Colonic mucosa (tissue), 4 donors: ENCODE data around the gene PTPRM. TPM values are rescaled to one million over a fixed set of nuclear protein-coding genes. Genes with fewer than 3 reads are reported as not detected.

Experiments used
- DNase-seq: peaks from one replicate; pipeline ENCODE4 v3.0.0-alpha.2; 2020
- H3K27ac ChIP-seq: fragments of 200-600 bp; one replicate; pipeline ENCODE4 v1.8.0; 2021
- H3K27me3 ChIP-seq: fragments of 200-600 bp; one replicate; pipeline ENCODE4 v1.8.0; 2021
- H3K36me3 ChIP-seq: fragments of 200-600 bp; one replicate; pipeline ENCODE4 v1.8.0; 2021
- H3K4me1 ChIP-seq: fragments of 200-600 bp; one replicate; pipeline ENCODE4 v1.8.0; 2021; ENCODE audit warnings: mild to moderate bottlenecking
- H3K4me3 ChIP-seq: fragments of 200-600 bp; one replicate; pipeline ENCODE4 v1.8.0; 2021
- H3K9ac ChIP-seq, 2 donors: one replicate each; pipeline ENCODE4 v1.7.0; 2013; ENCODE audit warnings: control low read depth in 2 of 2, low read depth in 2 of 2, low read length in 2 of 2
- H3K9me3 ChIP-seq: fragments of 200-600 bp; one replicate; pipeline ENCODE4 v1.8.0; 2021
- intact Hi-C: fragments of 100-400 bp; cut with DNase I; formaldehyde crosslinking; loops from one replicate; pipeline ENCODE4 v1.14.1; 2022
- total RNA-seq, 2 donors: library from RNA; stranded (reverse); fragmentation: NEBNext Ultra II Directional in 1 of 2; extraction: Animal tissue kit (Norgen Biotek cat#: 25700) in 1 of 2; gene quantifications; one replicate each; pipeline ENCODE4 v1.2.1, GENCODE V29; 2021
- TF ChIP-seq, protein P1 (sequence below): fragments of 200-600 bp; IDR thresholded peaks from one replicate; pipeline ENCODE4 v1.8.0; 2022; ENCODE audit warnings: antibody characterized with exemption, mild to moderate bottlenecking
- donor health status: healthy.
- donor health status: DM: no; HTN: no; CAD: no.
- donor health status: DM: no; HTN: no; CAD: no.

Gene PTPRM
- total RNA-seq, 2 donors from 2014 or later: 8.1 to 13.9 TPM

DNA sequence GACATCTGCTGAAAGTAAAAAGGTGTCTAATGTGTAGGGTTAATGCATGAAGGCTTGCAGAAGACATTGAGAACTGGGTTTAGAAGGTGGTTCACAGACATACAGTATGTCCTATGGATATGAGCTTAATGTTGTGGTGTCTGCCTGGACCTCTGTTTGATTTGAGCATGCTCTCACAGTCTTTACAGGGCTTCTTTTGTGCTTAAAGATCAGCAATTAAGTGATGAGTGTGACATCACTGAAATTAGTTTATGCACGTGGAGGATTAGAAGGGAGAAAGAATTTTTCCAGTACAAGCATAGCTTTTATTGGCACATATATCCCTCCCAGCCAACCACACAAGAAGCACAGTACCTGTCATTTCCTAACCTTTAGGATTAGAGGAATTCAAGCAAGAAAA is 674.6 kb downstream of the PTPRM start:
- Histone ChIP-seq H3K9ac (no peak overlapping the region), H3K27me3 (no peaks in the 10 kb centered on the region), H3K36me3 (no peaks in the 10 kb centered on the region), H3K9me3 (no peaks in the 10 kb centered on the region), H3K4me1 (no peaks in the 10 kb centered on the region), H3K4me3 (no peak overlapping the region), H3K27ac (no peak overlapping the region)
- TF ChIP-seq, protein P1, sequence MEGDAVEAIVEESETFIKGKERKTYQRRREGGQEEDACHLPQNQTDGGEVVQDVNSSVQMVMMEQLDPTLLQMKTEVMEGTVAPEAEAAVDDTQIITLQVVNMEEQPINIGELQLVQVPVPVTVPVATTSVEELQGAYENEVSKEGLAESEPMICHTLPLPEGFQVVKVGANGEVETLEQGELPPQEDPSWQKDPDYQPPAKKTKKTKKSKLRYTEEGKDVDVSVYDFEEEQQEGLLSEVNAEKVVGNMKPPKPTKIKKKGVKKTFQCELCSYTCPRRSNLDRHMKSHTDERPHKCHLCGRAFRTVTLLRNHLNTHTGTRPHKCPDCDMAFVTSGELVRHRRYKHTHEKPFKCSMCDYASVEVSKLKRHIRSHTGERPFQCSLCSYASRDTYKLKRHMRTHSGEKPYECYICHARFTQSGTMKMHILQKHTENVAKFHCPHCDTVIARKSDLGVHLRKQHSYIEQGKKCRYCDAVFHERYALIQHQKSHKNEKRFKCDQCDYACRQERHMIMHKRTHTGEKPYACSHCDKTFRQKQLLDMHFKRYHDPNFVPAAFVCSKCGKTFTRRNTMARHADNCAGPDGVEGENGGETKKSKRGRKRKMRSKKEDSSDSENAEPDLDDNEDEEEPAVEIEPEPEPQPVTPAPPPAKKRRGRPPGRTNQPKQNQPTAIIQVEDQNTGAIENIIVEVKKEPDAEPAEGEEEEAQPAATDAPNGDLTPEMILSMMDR: no peak
- intact Hi-C loops: no loop called here
- DNase-seq: no peak

- Histone ChIP-seq H3K27ac (no peak overlapping the region), H3K4me3 (no peak overlapping the region), H3K9me3 (no peaks in the 10 kb centered on the region), H3K9ac (no peak overlapping the region), H3K27me3 (no peaks in the 10 kb centered on the region), H3K4me1 (no peaks in the 10 kb centered on the region), H3K36me3 (no peaks in the 10 kb centered on the region)
- no peak for DNase-seq
- intact Hi-C loops: no loop called here
- TF ChIP-seq, protein P1: no peak
Measured at GRCh38 chr18:8242151-8242696, 675.1 kb downstream of the PTPRM start.

DNA sequence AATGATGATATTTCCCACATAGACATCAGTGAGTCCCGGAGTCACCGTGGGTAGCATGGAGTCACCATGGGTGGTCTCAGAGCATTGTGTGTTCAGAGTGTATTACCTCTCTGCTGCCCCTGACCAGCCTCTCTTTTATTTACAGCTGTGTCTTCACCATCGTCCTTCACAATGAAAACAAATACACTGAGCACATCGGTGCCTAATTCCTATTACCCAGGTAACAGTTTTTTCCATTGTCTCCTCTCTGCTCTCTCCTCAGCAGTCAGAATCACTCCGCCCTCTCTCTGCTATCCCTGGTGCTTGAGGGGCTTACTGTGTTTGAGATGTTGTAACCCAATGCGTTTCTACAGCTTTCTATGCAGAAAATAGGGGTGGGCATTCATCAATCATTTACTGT is 680.6 kb downstream of the PTPRM start:
- no peaks in the 10 kb centered on the region for H3K9me3 ChIP-seq
- H3K27me3 ChIP-seq: no peaks in the 10 kb centered on the region
- no peaks in the 10 kb centered on the region for H3K36me3 ChIP-seq
- H3K9ac ChIP-seq: no peak overlapping the region
- intact Hi-C loops: no loop called here
- H3K4me1 ChIP-seq: no peaks in the 10 kb centered on the region
- TF ChIP-seq, protein P1: no peak
- DNase-seq: no peak
- H3K4me3 ChIP-seq: no peak overlapping the region
- no peak overlapping the region for H3K27ac ChIP-seq

GRCh38 chr18:8248576-8248975 is 681.5 kb downstream of the PTPRM start:
- no peak overlapping the region for H3K9ac ChIP-seq
- no peak overlapping the region for H3K4me3 ChIP-seq
- TF ChIP-seq, protein P1: no peak
- H3K27me3 ChIP-seq: no peaks in the 10 kb centered on the region
- H3K36me3 ChIP-seq: no peaks in the 10 kb centered on the region
- no peak overlapping the region for H3K27ac ChIP-seq
- DNase-seq: no peak
- no peaks in the 10 kb centered on the region for H3K4me1 ChIP-seq
- intact Hi-C loops: no loop called here
- H3K9me3 ChIP-seq: no peaks in the 10 kb centered on the region

- DNase-seq: no peak
- TF ChIP-seq, protein P1: no peak
- Histone ChIP-seq H3K27ac (no peak overlapping the region), H3K27me3 (no peaks in the 10 kb centered on the region), H3K4me1 (no peaks in the 10 kb centered on the region), H3K9me3 (no peaks in the 10 kb centered on the region), H3K9ac (no peak overlapping the region), H3K36me3 (no peaks in the 10 kb centered on the region), H3K4me3 (no peak overlapping the region)
- intact Hi-C loops: no loop called here
Measured at GRCh38 chr18:8249811-8250210, 682.7 kb downstream of the PTPRM start.

- TF ChIP-seq, protein P1: no peak
- H3K4me3 ChIP-seq: no peak overlapping the region
- no peaks in the 10 kb centered on the region for H3K9me3 ChIP-seq
- intact Hi-C loops: no loop called here
- no peak for DNase-seq
- H3K9ac ChIP-seq: no peak overlapping the region
- H3K27me3 ChIP-seq: no peaks in the 10 kb centered on the region
- H3K27ac ChIP-seq: no peak overlapping the region
- H3K4me1 ChIP-seq: no peaks in the 10 kb centered on the region
- H3K36me3 ChIP-seq: no peaks in the 10 kb centered on the region
Measured at GRCh38 chr18:8252371-8252770, 685.3 kb downstream of the PTPRM start.
